Urothelium cell line (cell line): ENCODE measurements around the gene BABAM2.
"Not testable (repeated sequence)": the region's sequence is repeated elsewhere in the genome, so short reads cannot be mapped to it uniquely, and the experiment has no call there.

Experiments used
- DNase-seq: peaks from one replicate; pipeline ENCODE4 v3.0.0; 2011; ENCODE audit warnings: low spot score, mixed read lengths
- FAIRE-seq: peaks from 2 replicates; lab custom pipeline; 2011; peaks lifted over from hg19 to GRCh38; lab: Jason Lieb, UNC

The BABAM2 gene

GRCh38 chr2:27890146-27890923 is at the start of gene BABAM2, which contains the start of gene RBKS:
Gene BABAM2, plus strand, starts transcription at chr2:27890729. Its CDS starts 3,828 bp downstream, at chr2:27894557.
Gene RBKS, minus strand, starts transcription at chr2:27890387. Its CDS starts 42 bp downstream, at chr2:27890345.
- peak; percentile 98 for FAIRE-seq
- peak; percentile 98 for DNase-seq

GRCh38 chr2:27842894-27843293 is 47.6 kb upstream of the BABAM2 start:
- FAIRE-seq = no peak

GRCh38 chr2:27843992-27844391 is 46.5 kb upstream of the BABAM2 start:
- FAIRE-seq = no peak

More at GRCh38 chr2:27842894-27843293, 47.6 kb upstream of the BABAM2 start:
- no peak for DNase-seq

GRCh38 chr2:27844821-27845255 is 45.7 kb upstream of the BABAM2 start:
- DNase-seq = no peak
- FAIRE-seq = no peak

More at GRCh38 chr2:27843992-27844391, 46.5 kb upstream of the BABAM2 start:
- DNase-seq = no peak

GRCh38 chr2:27847333-27847732 is 43.2 kb upstream of the BABAM2 start:
- FAIRE-seq = no peak
- no peak for DNase-seq

- no peak for DNase-seq
- peak; percentile 56 for FAIRE-seq
These were observed 40.8 kb upstream of the BABAM2 start for GRCh38 chr2:27849558-27850205.

- no peak for FAIRE-seq
These were observed 37.8 kb upstream of the BABAM2 start for GRCh38 chr2:27852691-27853090.

GRCh38 chr2:27854229-27854862 is 36.2 kb upstream of the BABAM2 start:
- no peak for DNase-seq

More at GRCh38 chr2:27852691-27853090, 37.8 kb upstream of the BABAM2 start:
- no peak for DNase-seq

GRCh38 chr2:27855476-27855875 is 35.1 kb upstream of the BABAM2 start:
- no peak for DNase-seq
- FAIRE-seq = no peak

More at GRCh38 chr2:27854229-27854862, 36.2 kb upstream of the BABAM2 start:
- no peak for FAIRE-seq

- FAIRE-seq = no peak
- DNase-seq = no peak
These were observed 34.1 kb upstream of the BABAM2 start for GRCh38 chr2:27856386-27856785.

- DNase-seq (no peak), FAIRE-seq (no peak)
These were observed 33.6 kb upstream of the BABAM2 start for GRCh38 chr2:27856956-27857355.

- no peak for DNase-seq
- FAIRE-seq = no peak
These were observed 32.9 kb upstream of the BABAM2 start for GRCh38 chr2:27857417-27858172.

GRCh38 chr2:27860111-27860510 is 30.4 kb upstream of the BABAM2 start:
- no peak for FAIRE-seq
- DNase-seq = no peak

GRCh38 chr2:27863146-27863545 is 27.4 kb upstream of the BABAM2 start:
- FAIRE-seq (no peak), DNase-seq (no peak)

- FAIRE-seq, DNase-seq: not testable (repeated sequence)
These were observed 26.6 kb upstream of the BABAM2 start for GRCh38 chr2:27863955-27864354.

- DNase-seq = no peak
- FAIRE-seq = no peak
These were observed 24.3 kb upstream of the BABAM2 start for GRCh38 chr2:27866237-27866636.

GRCh38 chr2:27869763-27870162 is 20.8 kb upstream of the BABAM2 start:
- no peak for FAIRE-seq

GRCh38 chr2:27870724-27871123 is 19.8 kb upstream of the BABAM2 start:
- no peak for DNase-seq

More at GRCh38 chr2:27869763-27870162, 20.8 kb upstream of the BABAM2 start:
- no peak for DNase-seq

GRCh38 chr2:27871802-27872201 is 18.7 kb upstream of the BABAM2 start:
- FAIRE-seq (no peak), DNase-seq (no peak)

More at GRCh38 chr2:27870724-27871123, 19.8 kb upstream of the BABAM2 start:
- peak; percentile 89 for FAIRE-seq

GRCh38 chr2:27873091-27873490 is 17.4 kb upstream of the BABAM2 start:
- FAIRE-seq (no peak), DNase-seq (no peak)
